Thymus (tissue), 11 donors: ENCODE results near the gene PTPRU. TPM values are rescaled to one million over a fixed set of nuclear protein-coding genes. Genes with fewer than 3 reads are reported as not detected.

Source experiments
- DNase-seq, 9 donors: peaks; one replicate each; pipeline ENCODE4 v3.0.0-alpha.2; 2013; ENCODE audit warnings: low spot score in 9 of 9, low read depth in 6 of 9, missing footprints in 1 of 9
- H3K27ac ChIP-seq, 2 donors: one replicate each; pipeline ENCODE4 v1.5.1; 2013; ENCODE audit warnings: control low read depth in 1 of 2, low read depth in 1 of 2, low read length in 1 of 2, mild to moderate bottlenecking in 1 of 2, moderate library complexity in 1 of 2
- H3K27me3 ChIP-seq, 2 donors: one replicate each; pipeline ENCODE4 v1.5.1; 2013; ENCODE audit warnings: low read length in 1 of 2; ENCODE audit not compliant: control insufficient read depth in 2 of 2, insufficient read depth in 1 of 2
- H3K36me3 ChIP-seq, 2 donors: one replicate each; pipeline ENCODE4 v1.5.1; 2013; ENCODE audit warnings: low read length in 1 of 2, mild to moderate bottlenecking in 1 of 2, moderate library complexity in 1 of 2; ENCODE audit not compliant: control insufficient read depth in 2 of 2, insufficient read depth in 2 of 2
- H3K4me1 ChIP-seq, 2 donors: one replicate each; pipeline ENCODE4 v1.5.1; 2013; ENCODE audit warnings: low read length in 2 of 2; ENCODE audit not compliant: control insufficient read depth in 2 of 2, insufficient read depth in 2 of 2
- H3K4me3 ChIP-seq, 2 donors: one replicate each; pipeline ENCODE4 v1.5.1; 2013; ENCODE audit warnings: low read length in 2 of 2, control low read depth in 1 of 2, mild to moderate bottlenecking in 1 of 2
- H3K9me3 ChIP-seq, 2 donors: one replicate each; pipeline ENCODE4 v1.5.1; 2013; ENCODE audit warnings: low read length in 1 of 2, mild to moderate bottlenecking in 1 of 2; ENCODE audit not compliant: control insufficient read depth in 2 of 2, insufficient read depth in 1 of 2
- WGBS: extraction: QIAGEN DNeasy Blood & Tissue Kit; methylation state at CpG from one replicate; pipeline ENCODE4 v1.1.7; 2013; 5-methylcytosine and 5-hydroxymethylcytosine counted together
- polyA plus RNA-seq: library from polyadenylated mRNA; stranded (reverse); fragments of 200-250 nt; gene quantifications from one replicate; pipeline ENCODE4 v1.2.3, GENCODE V29; 2013
- total RNA-seq: library from RNA; stranded (reverse); fragments of 120-200 nt; gene quantifications from one replicate; pipeline ENCODE4 v1.2.4, GENCODE V29; 2013
- donor health status: healthy.

Gene PTPRU
- total and polyA plus RNA-seq, 2 donors: 5.5 to 6.3 TPM

DNA sequence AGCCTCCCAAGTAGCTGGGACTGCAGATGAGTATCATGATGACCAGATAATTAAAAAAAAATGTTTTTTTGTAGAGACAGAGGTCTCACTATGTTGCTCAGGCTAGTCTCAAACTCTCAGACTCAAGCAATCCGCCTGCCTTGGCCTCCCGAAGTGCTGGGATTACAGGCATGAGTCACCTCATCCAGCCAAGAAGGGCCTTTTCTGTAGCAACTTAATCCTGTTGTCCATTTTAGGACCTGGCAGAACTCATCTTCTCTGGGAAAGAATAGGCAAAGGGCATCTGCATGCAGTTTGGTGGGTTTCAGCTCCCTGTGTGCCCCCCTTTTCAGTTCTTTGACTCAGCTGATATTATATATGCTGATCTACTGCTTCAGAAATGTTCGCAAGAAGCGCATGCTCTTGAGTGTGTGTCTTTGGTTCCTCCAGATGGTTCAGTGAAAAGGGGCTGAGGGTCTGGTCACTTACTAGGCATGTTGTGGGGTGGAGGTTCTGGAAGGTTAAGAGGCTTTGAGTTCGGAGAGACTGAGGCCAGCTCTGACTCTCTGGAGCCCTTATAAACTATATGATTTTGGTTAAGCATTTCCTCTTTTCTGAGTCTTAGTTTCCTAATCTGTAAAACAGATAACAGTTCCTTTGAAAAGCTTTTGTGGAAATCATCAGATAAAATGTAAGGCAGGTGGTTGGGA is 35.3 kb upstream of the PTPRU start:
- WGBS: 82% methylated on average over 5 of the region's 5 CpGs
- Histone ChIP-seq H3K36me3 (peaks cover 0 to 10% of the 10 kb centered on the region in 2 donors), H3K27ac (peak overlapping the region in 1 of 2 donors; percentile 1)

DNA sequence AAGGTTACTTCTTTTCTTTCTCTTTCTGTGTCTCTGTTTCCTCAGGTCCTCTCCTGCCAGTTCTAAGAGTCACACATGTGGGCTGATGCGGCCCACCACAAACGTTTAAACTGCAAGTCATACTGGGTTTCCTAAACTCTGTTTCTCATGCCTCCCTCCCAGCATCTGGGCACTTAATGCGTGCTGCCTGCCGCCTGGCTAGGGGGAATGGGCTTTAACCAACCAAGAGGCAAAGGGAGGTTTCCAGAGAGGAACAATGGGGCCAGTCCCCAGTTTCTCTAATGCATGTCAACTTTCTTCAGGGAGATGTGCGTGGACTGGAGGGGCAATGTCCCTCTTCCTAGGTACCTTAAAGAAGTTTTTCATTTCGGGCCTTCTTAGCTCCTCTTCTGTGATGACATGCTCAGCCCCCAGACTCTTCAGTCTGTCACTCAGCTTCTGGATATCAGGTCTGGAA is 34.7 kb upstream of the PTPRU start:
- Histone ChIP-seq H3K9me3 (no peaks in the 10 kb centered on the region), H3K4me3 (no peak overlapping the region), H3K4me1 (peaks cover 11 to 25% of the 10 kb centered on the region in 2 donors), H3K27ac (peak overlapping the region in 1 of 2 donors; percentile 1), H3K36me3 (peaks cover 0 to 14% of the 10 kb centered on the region in 2 donors), H3K27me3 (no peaks in the 10 kb centered on the region)
- 37% methylated on average over 6 of the region's 6 CpGs for WGBS
- peak in 3 of 9 donors; percentile 31 to 59 (median 32) for DNase-seq

More for the DNA sequence above, 35.3 kb upstream of the PTPRU start:
- no peak for DNase-seq
- no peak overlapping the region for H3K4me3 ChIP-seq
- H3K27me3 ChIP-seq: no peaks in the 10 kb centered on the region
- H3K4me1 ChIP-seq: peaks cover 11 to 25% of the 10 kb centered on the region in 2 donors
- H3K9me3 ChIP-seq: no peaks in the 10 kb centered on the region

GRCh38 chr1:29202053-29202452 is 34.3 kb upstream of the PTPRU start:
- 91% methylated on average over 1 of the region's 1 CpG for WGBS
- peaks cover 11 to 25% of the 10 kb centered on the region in 2 donors for H3K4me1 ChIP-seq
- H3K27ac ChIP-seq: peak overlapping the region in 1 of 2 donors; percentile 1
- H3K27me3 ChIP-seq: no peaks in the 10 kb centered on the region
- H3K4me3 ChIP-seq: no peak overlapping the region
- no peaks in the 10 kb centered on the region for H3K9me3 ChIP-seq
- H3K36me3 ChIP-seq: peaks cover 0 to 15% of the 10 kb centered on the region in 2 donors
- DNase-seq: peak in 1 of 9 donors; percentile 12

DNA sequence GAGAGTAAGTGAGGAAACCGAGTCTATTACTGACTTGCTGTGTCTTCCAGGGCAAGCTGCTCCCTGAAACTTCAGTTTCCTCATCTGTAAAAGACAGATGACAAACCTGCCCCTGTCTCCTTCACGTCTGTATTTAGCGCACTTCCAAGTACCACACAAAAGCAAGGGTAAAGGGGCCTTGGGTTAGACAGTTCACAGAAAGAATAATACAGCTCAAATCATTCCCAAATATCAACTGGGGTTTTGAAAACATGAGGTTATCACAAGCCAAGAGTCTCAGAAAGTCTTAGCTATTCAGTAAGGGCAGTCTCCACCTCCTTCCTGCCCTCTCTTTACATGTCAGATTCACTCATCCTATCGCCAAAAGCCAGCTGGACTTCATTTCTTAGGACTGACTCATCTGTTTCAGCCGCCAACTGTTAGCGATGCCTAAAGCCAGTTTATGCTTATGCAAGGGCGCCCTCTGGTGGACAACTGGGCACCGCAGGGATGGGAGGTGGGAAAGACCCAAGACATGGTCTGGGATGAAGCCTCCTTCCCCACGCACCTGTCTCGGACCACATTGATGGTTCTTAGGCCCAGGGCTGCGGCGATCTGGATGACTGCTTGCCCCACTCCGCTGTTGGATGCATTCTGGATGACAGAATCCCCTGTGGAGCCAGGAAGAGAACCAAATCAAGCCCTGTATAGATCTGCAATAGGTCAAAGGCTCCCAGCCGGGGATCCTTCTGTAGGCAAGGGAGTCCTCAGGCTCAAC is 33.6 kb upstream of the PTPRU start:
- no peaks in the 10 kb centered on the region for H3K9me3 ChIP-seq
- H3K4me3 ChIP-seq: no peak overlapping the region
- H3K4me1 ChIP-seq: peaks cover 11 to 25% of the 10 kb centered on the region in 2 donors
- 44% methylated on average over 14 of the region's 14 CpGs for WGBS
- H3K36me3 ChIP-seq: peaks cover 0 to 13% of the 10 kb centered on the region in 2 donors
- no peak overlapping the region for H3K27ac ChIP-seq
- no peaks in the 10 kb centered on the region for H3K27me3 ChIP-seq
- DNase-seq: peak; percentile 47 to 88 (median 74)

DNA sequence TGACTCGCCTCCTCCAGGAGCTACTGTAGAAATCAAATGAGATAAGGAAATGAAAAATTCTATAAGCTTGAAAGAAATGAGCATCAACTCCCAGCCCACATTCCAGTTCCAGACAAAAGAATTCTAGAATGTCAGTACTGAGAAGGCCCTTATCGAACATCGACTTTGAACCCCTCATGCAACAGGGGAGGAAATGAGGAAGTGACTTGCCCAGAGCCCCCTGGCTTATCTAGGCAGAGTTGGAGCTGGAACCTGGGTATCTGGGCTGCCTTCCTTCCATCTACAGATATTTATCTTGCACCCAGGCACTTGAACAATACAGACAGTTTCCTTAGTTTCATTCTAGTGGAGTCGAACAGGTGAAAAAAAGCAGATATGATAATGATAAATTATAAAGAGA is 27.9 kb upstream of the PTPRU start:
- H3K36me3 ChIP-seq: peaks cover 0 to 23% of the 10 kb centered on the region in 2 donors
- no peak for DNase-seq

GRCh38 chr1:29209173-29209572 is 27.1 kb upstream of the PTPRU start:
- H3K27ac ChIP-seq: no peak overlapping the region
- no peaks in the 10 kb centered on the region for H3K27me3 ChIP-seq
- no peak for DNase-seq
- peaks cover 0 to 25% of the 10 kb centered on the region in 2 donors for H3K36me3 ChIP-seq
- H3K4me1 ChIP-seq: no peaks in the 10 kb centered on the region
- H3K9me3 ChIP-seq: no peaks in the 10 kb centered on the region
- 96% methylated on average over 5 of the region's 5 CpGs for WGBS
- no peak overlapping the region for H3K4me3 ChIP-seq

More for the DNA sequence above, 27.9 kb upstream of the PTPRU start:
- no peaks in the 10 kb centered on the region for H3K27me3 ChIP-seq
- H3K9me3 ChIP-seq: no peaks in the 10 kb centered on the region
- H3K4me3 ChIP-seq: no peak overlapping the region
- no peak overlapping the region for H3K27ac ChIP-seq
- no peaks in the 10 kb centered on the region for H3K4me1 ChIP-seq
- WGBS: 49% methylated on average over 4 of the region's 4 CpGs

- no peaks in the 10 kb centered on the region for H3K4me1 ChIP-seq
- H3K27me3 ChIP-seq: no peaks in the 10 kb centered on the region
- no peaks in the 10 kb centered on the region for H3K9me3 ChIP-seq
- WGBS: 95% methylated on average over 7 of the region's 7 CpGs
- H3K36me3 ChIP-seq: peaks cover 0 to 27% of the 10 kb centered on the region in 2 donors
- no peak overlapping the region for H3K27ac ChIP-seq
- DNase-seq: no peak
- no peak overlapping the region for H3K4me3 ChIP-seq
These were observed 25.8 kb upstream of the PTPRU start for GRCh38 chr1:29210278-29211085.

DNA sequence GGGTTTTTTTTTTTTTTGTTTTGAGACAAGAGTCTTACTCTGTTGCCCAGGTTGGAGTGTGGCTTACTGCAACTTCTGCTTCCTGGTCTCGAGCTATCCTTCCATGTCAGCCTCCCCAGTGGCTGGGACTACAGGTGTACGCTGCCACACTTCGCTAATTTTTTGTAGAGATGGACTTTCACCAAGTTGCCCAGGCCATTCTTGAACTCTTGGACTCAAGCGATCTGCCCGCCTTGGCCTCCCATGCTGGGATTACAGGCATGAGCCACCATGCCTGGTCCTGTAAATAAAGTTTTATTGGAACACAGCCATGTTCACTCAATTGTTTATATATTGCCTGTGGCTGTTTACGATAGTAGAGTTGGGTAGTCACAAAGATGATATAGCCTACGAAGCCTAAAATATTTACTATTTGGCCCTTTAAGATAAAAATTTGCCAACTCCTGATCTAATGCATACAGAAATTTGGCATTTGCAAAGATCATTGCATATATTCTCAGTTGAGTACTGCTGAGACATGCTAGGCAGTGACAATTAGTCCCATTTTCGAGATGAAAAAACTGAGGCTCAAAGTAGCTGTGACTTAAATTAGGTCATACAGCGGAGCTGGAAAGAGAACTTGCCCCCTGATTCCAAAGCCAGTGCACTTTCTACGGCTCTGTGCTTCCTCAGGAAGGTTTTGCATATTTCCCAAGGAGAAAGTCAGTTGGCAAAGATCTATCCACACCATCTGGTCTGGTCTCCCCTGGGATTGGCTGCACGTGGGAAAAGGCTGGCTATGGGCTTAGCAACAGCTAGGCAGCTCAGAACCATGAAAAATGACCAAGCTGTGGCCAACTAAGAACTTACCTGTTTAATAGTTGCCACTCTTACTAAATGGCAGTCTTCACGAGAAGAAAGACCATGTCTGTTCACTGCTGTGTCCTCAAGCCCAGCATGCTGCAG is 25.0 kb upstream of the PTPRU start:
- no peak for DNase-seq
- Histone ChIP-seq H3K27ac (no peak overlapping the region), H3K4me1 (no peaks in the 10 kb centered on the region), H3K4me3 (no peak overlapping the region), H3K27me3 (no peaks in the 10 kb centered on the region), H3K36me3 (peaks cover 0 to 30% of the 10 kb centered on the region in 2 donors), H3K9me3 (no peaks in the 10 kb centered on the region)
- 98% methylated on average over 12 of the region's 12 CpGs for WGBS
